ENCODE measurements around the gene CHID1. TPM values are rescaled to one million over a fixed set of nuclear protein-coding genes. Genes with fewer than 3 reads are reported as not detected.
A peak's percentile ranks its signal among the peaks of the same experiment; 100 is the strongest.

Gene CHID1
- total RNA-seq, 6 experiments from 2014 or later = 61.1 to 157 (median 78.7) TPM

DNA sequence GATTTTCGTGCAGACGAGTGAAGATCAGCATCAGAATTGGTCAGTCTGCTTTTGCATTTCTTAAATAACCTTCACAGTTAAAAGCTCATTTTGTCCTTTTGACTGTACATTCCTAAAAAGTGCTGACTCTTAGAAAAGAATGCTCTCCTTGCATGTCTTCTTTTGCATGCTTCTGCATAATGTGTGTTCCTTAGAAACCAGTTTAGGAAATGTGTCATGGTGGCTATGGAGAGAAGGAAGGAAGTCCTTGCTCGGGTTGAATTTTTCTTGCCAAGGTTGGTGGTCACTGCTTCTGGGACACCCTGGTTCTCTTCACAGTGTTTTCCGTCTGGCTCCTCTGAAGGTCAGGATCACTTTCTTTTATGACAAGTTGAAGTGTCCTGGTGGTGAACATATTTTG, 21.8 kb upstream of the CHID1 start:
- Histone ChIP-seq H3K27me3 (no peaks in the 10 kb centered on the region), H3K36me3 (peaks cover 0 to 3% (median 0%) of the 10 kb centered on the region in 4 donors), H3K27ac (peak overlapping the region in 2 of 3 donors; percentile 49 to 60), H3K4me1 (peaks cover 0 to 45% (median 10%) of the 10 kb centered on the region in 4 donors), H3K4me3 (no peak overlapping the region), H3K9me3 (no peaks in the 10 kb centered on the region)
- intact Hi-C loops (cut with DNase I) = no loop called here
- ATAC-seq (peak; percentile 42 to 69 (median 57)), DNase-seq (no peak)
- TF ChIP-seq, protein P1, sequence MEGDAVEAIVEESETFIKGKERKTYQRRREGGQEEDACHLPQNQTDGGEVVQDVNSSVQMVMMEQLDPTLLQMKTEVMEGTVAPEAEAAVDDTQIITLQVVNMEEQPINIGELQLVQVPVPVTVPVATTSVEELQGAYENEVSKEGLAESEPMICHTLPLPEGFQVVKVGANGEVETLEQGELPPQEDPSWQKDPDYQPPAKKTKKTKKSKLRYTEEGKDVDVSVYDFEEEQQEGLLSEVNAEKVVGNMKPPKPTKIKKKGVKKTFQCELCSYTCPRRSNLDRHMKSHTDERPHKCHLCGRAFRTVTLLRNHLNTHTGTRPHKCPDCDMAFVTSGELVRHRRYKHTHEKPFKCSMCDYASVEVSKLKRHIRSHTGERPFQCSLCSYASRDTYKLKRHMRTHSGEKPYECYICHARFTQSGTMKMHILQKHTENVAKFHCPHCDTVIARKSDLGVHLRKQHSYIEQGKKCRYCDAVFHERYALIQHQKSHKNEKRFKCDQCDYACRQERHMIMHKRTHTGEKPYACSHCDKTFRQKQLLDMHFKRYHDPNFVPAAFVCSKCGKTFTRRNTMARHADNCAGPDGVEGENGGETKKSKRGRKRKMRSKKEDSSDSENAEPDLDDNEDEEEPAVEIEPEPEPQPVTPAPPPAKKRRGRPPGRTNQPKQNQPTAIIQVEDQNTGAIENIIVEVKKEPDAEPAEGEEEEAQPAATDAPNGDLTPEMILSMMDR (IDR thresholded peaks at IDR 0.05) = no peak
- 66% methylated on average over 4 of the region's 4 CpGs for WGBS (ENCODE audit: insufficient coverage, low coverage, low lambda C conversion rate, missing lambda C conversion rate)

- H3K4me1 ChIP-seq = peaks cover 0 to 45% (median 5%) of the 10 kb centered on the region in 4 donors
- H3K9me3 ChIP-seq = no peaks in the 10 kb centered on the region
- no peaks in the 10 kb centered on the region for H3K27me3 ChIP-seq
- TF ChIP-seq, protein P1 (IDR thresholded peaks at IDR 0.05) = no peak
- TF ChIP-seq POLR2A (IDR thresholded peaks at IDR 0.05) = no peak
- WGBS (ENCODE audit: insufficient coverage, low coverage, low lambda C conversion rate, missing lambda C conversion rate) = 49% methylated on average over 3 of the region's 3 CpGs
- H3K27ac ChIP-seq = peak overlapping the region in 2 of 3 donors; percentile 31 to 60
- H3K4me3 ChIP-seq = no peak overlapping the region
- intact Hi-C loops (cut with DNase I) = no loop called here
- H3K36me3 ChIP-seq = peaks cover 0 to 6% (median 0%) of the 10 kb centered on the region in 4 donors
- ATAC-seq (peak in 2 of 4 donors; percentile 11 to 15), DNase-seq (no peak)
Observed at GRCh38 chr11:931385-931784, 20.8 kb upstream of the CHID1 start.

GRCh38 chr11:929405-929804, 18.8 kb upstream of the CHID1 start:
- H3K4me1 ChIP-seq = peaks cover 0 to 36% (median 4%) of the 10 kb centered on the region in 4 donors
- H3K36me3 ChIP-seq = peaks cover 0 to 6% (median 0%) of the 10 kb centered on the region in 4 donors
- intact Hi-C loops (cut with DNase I) = no loop called here
- H3K27ac ChIP-seq = no peak overlapping the region
- no peak for TF ChIP-seq POLR2A (IDR thresholded peaks at IDR 0.05)
- TF ChIP-seq, protein P1 (IDR thresholded peaks at IDR 0.05) = no peak
- no peaks in the 10 kb centered on the region for H3K27me3 ChIP-seq
- DNase-seq (peak in 1 of 3 donors; percentile 34), ATAC-seq (no peak)
- WGBS (ENCODE audit: insufficient coverage, low coverage, low lambda C conversion rate, missing lambda C conversion rate) = 91% methylated on average over 10 of the region's 11 CpGs
- no peaks in the 10 kb centered on the region for H3K9me3 ChIP-seq
- no peak overlapping the region for H3K4me3 ChIP-seq

- no peak for DNase-seq
- intact Hi-C loops (cut with DNase I) = no loop called here
Observed at GRCh38 chr11:928786-929185, 18.2 kb upstream of the CHID1 start.

More at GRCh38 chr11:928786-929185, 18.2 kb upstream of the CHID1 start:
- no peak for TF ChIP-seq POLR2A (IDR thresholded peaks at IDR 0.05)
- TF ChIP-seq, protein P1 (IDR thresholded peaks at IDR 0.05) = no peak
- 61% methylated on average over 7 of the region's 8 CpGs for WGBS (ENCODE audit: insufficient coverage, low coverage, low lambda C conversion rate, missing lambda C conversion rate)
- H3K9me3 ChIP-seq = no peaks in the 10 kb centered on the region
- ATAC-seq = no peak
- H3K27me3 ChIP-seq = no peaks in the 10 kb centered on the region
- peaks cover 0 to 34% (median 4%) of the 10 kb centered on the region in 4 donors for H3K4me1 ChIP-seq
- H3K27ac ChIP-seq = no peak overlapping the region
- H3K4me3 ChIP-seq = no peak overlapping the region
- H3K36me3 ChIP-seq = peaks cover 0 to 6% (median 0%) of the 10 kb centered on the region in 4 donors

Data from right lobe of liver (tissue), 6 donors.